NCI-H1930 (cell line): ENCODE results near the gene RAB23.
A peak's percentile ranks its signal among the peaks of the same experiment; 100 is the strongest.

ENCODE experiments used
- DNase-seq, 2 experiments: peaks; one replicate each; lab custom pipeline; 2025; lab: John Stamatoyannopoulos, UW

Gene RAB23

DNA sequence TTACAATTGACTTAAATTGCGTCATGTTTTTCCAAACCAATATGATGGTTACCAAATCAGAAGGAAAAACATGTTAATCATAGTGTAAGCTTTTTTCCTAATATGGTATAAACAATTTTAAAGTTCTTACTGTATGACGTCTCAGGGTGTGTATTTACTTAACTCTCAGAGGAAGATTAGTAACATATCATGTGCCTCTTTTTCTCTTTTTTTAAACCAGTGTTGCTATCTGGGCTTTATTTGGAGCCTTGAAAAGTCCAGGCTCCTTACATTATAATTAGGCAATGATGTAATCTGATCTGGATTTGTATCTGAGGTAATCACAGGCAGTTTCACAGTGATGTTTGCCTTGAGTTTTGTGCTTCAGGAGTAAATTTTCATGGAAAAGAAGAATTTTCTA, 20.4 kb upstream of the RAB23 start:
- no peak for DNase-seq

DNA sequence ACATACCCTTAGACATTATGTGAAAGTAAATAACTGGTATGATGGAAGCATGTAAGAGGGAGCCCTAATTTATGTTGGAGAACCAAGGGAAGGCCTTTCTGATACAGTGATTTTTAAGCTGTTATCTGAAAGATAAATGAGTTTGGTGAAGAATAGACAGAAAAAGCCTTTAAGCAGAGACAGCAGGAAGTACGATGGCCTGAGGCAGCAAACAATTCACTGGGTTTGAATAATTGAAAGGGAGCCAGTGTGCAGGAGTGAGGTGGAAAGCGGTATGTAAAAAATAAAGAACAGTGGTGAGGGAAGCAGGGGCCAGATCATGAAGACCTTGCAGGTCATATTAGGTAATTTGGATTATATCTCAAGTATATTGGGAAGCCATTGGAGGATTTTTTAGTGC, 4.1 kb upstream of the RAB23 start:
- no peak for DNase-seq

DNA sequence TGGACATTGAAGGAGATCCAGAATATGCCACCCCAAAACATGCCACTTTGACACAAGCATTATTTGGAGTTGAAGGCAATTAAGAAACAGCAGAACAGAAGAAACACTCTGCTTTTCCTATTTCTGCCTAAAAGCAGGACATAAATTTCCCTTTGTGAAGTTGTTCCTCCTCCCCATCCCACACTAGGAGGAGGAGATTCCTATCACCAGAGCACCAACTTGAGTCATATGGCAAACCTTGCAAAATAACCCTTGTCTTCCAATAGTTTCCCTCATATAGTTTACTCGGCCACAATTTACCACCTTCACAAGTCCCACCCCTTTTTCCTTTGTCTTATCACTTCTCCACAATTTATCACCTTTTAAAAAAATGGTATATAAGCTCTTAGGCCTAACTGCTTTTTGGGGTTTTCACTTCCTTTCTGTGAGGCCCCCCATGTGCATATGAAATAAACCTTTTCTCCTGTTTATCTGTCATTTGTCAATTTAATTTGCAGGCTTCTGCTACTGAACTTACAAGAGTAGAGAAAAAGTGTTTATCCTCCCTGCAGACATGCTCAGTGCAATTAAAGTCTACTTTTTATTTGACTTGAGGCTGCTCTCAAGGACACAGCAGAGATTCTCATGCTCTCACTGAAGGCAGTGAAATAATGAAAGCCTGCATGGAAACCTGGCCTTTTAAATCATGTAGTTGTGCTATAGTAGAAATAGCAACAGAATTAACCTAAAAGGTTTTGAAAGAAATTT, 2.8 kb upstream of the RAB23 start:
- DNase-seq, result no peak

DNA sequence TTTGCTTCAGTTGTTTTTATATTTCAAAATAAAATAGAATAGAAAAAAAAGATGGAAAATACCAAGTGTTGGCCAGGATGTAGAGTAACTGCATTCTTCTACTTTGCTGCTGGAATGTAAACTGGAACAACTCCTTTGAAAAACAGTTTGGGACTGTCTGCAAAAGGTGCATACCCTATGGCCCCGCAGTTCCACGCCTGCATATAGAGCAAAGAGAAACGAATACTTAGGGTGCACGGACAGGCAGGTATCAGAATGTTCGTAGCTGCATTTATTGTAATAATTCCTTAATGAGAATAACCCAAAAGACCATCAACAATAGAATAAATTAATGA, 603 bp upstream of the RAB23 start:
- DNase-seq, result no peak

DNA sequence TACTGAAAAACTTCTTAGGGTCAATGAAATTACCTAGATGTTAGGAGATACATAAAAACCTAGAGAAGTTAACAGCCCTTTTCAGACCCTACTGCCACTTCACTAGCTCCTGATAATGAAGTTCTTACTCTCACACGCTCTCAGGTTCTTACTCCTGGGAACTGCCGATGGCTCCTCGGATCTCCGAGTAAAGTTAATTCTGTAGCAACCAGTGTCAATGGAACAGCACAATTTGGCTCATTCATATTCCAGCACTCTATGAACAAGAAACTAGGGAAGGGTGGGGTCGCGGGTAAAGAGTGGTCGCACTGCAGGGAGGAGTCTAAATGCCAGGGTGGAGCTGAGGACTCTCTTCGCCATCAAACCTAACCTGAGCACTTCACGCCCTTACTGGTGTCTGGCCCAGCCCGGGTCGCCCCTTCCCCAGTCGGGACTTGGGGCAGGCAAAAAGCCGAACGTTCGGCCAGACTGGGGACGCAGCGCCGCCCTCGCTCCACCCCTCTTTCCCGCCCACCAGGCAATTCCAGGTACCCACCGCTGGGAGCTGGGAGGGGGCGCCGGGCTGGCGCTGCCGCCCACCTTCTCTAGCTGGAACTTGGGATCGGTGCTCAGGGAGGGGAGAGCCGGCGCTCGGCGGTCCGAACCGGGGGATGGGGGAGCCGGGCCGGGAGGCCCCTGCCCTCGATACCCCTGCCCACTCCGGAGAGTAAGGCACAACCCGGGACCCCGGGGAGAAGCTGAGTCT, 744 bp downstream of the RAB23 start:
- DNase-seq, result peak in 1 of 2 experiments; percentile 55

DNA sequence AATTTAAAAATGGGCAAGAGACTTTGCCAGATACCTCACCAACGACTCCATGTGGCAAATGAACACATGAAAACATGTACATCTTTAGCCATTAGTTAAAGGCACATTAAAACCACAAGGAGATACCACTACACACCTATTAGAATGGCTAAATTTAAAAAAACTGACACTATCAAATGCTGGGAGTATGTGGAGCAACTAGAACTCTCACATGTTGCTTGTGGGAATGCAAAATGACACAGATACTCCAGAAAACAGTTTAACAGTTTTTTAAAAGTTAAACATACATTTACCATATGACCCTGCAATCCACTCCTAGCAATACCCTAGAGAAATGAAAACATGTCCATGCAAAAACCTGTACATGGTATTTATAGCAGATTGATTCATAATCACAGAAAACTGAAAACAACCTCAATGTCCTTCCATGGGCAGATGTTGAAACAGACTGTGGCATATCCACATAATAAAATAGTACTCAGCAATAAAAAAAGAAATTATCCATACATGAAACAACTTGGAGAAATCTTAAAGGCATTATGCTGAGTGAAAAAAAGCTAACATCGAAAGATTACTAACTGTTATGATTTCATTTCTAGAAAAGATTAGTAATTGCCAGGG, 1.9 kb downstream of the RAB23 start:
- no peak for DNase-seq

DNA sequence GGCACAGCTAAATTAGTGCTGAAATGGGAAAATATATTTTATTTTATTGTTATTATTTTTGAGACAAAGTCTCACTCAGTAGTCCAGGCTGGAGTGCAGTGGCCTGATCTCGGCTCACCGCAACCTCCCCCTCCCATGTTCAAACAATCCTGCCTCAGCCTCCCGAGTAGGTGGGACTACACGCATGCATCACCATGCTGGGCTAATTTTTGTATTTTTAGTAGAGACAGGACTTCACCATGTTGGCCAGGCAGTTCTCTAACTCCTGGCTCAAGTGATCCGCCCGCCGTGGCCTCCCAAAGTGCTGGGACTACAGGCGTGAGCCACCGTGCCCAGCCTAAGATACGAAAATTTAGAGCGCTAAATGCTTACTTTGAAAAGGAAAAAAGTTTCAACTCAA, 4.8 kb downstream of the RAB23 start:
- DNase-seq, result no peak

DNA sequence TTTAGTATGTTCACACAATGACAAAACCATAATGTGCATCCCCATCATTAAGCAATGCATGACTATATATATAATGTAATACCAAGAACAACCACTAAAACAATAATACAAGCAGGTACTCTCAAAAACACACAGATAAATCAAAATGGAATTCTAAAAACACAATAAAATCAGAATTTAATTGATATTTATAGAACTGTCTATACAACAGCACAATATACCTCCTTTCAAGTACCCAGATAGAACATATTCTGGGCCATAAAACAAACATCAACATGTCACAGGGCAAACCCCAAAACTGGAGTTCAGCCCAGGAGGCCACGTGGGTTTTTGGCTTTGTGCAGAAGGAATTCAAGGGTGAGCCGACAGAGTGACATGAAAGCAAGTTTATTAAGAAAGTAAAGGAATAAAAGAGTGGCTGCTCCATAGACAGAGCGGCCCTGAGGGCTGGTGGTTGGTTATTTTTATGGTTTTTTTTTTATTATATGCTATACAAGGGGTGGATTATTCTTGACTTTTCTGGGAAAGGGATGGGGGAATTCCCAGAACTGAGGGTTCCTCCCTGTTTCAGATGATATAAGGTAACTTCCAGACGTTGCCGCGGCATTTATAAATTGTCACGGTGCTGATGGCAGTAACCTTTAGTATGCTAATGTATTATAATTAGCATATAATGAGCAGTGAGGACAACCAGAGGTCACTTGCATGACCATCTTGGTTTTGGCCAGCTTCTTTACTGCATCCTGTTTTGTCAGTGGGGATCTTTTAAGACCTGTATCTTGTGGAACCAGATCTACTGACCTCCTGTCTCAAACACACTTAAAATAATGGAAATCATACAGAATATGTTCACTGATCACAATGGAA, 5.6 kb downstream of the RAB23 start:
- no peak for DNase-seq

DNA sequence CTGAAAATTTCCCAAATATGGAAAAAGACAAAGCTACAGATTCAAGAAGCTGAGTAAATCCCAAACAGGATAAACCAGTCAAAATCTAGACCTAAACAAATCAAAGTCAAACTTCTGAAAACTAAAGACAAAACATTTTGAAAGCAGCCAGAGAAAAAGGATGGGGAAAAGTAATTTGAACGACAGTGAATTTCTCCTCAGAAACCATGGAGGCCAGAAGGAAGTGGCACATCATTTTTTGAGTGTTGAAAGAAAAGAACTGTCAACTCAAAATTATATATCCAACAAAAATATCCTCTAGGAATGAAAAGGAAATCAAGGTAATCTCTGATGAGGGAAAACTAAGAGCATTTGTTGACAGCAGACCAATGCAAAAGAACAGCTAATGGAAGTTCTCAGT, 6.8 kb downstream of the RAB23 start:
- DNase-seq, result no peak

DNA sequence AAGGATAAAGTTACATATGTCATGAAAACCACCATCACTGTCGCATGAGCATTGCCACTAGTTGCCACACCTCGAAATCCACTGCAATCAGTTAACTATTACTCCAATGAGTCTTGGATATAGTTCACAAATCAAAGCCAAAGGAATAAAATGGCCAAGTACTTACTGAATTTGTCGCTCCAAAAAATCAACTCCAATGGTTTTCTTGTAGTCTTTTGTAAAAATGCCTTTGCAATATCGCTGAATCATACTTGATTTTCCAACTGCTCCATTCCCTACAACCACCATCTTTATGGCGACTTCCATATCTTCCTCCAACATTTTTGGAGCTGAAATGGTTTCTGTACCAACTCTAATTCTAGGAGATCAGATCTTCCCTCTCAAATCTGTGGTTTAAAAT, 12.0 kb downstream of the RAB23 start:
- no peak for DNase-seq

DNA sequence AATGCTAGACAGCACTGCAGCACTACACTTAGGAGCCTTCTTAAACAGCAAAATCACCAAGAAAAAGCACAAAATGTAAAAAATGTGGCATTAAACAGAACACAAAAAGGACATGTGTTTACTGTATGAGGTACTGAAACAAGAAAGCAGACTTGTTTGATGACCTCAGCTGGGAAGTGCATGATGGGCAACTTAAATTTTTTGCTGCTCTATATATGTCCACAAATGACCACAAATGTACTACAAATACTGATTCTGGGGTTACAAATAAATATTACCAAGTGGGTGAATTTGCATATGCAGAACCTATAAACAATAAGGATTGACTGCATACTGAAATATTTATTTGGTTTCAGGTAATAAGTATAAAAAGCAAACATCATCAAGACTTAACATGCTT, 13.1 kb downstream of the RAB23 start:
- DNase-seq, result no peak

DNA sequence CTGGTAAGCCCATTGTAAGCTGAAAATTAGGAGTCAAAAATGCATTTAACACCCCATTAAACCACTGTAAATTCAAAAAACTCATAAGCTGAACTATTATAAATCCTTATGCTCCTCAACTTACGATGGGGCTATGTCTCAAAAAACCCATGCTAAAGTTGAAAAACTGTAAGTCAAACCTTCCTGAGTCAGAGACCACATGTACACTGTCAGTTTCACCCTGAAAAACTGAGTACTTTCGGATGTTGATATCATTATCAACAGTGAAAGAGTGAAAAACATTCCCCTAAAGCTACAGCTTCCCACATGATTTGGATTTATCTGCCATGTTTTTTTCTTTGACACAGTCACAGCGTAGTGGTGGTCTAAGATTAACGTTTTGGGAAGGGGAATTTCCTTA, 14.2 kb downstream of the RAB23 start:
- no peak for DNase-seq

DNA sequence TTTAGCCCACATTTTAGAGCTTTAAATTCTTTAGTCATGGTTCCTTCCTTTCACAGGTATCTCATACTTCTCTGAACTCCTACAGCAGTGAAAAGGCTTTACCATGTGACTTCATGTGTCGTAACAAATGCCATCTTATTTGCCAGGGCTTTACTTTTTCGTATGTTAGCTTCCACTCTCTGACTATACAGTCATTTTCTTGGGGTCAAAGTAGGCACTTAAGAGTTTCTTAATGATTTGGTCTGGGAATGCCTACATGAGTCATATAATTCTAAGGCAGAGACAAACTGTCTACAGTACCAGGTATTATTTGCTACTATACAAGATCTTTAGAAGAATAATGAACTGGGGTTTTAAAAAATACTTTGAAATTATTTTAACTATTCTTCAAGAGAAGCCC, 15.0 kb downstream of the RAB23 start:
- no peak for DNase-seq

DNA sequence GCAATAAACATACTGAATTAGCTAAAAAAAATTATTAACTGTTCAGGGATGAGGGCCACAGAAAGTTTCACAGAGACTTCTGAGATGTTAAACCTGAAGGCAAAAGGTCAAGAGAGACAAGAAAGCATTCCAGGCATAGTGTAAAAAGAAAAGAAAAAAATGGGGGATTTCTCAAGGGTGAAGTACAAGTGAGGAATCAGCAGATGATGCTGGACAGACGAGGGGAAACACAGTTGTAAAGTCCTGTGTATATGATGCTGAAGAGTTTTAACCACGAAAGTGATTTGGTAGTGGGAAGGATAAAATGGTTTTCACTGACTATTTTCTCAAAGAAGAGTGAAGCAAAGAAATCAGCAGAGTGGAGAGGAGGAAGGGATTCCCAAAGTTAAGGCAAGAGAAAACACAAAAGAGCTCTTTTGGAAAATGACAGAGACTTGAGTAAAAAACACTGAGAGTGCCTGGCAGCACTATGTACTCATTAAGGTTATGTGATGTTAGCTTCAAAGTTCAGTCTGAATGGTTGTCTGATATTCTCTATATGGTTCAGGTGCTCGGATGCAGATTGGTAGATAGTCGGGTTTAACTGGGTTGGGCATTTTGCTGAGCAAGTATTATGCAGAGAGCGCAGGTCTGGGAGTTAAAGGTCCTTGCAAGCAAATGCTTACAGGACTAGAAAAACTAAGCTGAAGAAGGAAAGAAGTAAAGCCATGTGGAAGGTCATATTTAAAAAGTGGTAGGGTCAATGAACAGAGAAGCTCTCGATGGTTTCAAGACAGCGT, 16.4 kb downstream of the RAB23 start:
- DNase-seq, result no peak

DNA sequence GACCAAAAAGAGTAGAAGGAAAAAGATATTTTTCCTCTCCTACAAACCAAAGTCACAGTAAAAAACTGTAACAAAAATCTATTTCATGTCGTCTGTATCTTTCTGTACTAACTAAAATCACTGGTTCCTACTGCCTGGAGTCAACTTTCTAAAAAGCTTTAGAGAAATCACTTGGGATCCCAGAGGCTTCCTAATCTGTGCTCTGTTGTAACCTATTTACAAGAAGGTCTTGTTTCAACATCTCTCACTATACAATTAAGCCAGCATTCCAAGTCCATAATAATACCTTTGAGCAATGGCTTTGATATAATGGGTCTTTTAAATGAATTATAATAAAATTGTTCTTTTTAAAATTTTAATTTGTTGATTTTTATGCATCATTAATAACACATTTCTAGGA, 20.4 kb downstream of the RAB23 start:
- no peak for DNase-seq

DNA sequence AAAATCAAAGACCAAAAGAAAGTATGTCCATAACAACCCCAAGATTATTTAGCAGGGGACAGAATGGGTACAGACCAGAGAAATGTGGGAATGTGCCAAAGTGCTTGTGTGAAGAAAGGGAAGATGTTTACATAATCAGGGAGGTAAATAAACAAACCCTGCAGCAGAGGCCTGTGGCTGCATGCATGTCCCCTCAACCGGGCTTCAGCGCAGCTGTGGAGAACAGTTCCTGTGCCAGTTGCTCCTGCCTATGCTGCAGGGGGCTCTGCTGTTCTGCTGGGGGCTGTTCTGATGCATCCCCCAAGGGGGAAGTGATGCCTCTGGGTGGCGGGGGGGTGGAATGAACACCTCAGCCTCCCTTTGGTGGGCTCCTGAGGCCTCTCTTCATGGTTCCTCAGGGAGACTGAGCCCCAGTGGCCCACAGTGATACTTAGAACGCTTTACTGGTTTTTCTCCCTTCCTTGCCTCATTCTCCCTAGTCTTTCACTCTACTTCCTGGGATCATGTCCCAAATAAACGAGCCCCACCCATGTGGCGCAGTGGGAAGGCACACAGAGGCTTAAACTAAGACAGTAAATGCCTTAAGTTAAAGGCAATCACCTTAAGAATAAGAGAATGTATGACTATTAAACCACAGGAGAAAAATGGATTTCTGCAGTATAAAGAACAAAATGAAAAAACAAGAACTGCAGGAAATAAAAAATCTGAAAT, 23.0 kb downstream of the RAB23 start:
- DNase-seq, result no peak

DNA sequence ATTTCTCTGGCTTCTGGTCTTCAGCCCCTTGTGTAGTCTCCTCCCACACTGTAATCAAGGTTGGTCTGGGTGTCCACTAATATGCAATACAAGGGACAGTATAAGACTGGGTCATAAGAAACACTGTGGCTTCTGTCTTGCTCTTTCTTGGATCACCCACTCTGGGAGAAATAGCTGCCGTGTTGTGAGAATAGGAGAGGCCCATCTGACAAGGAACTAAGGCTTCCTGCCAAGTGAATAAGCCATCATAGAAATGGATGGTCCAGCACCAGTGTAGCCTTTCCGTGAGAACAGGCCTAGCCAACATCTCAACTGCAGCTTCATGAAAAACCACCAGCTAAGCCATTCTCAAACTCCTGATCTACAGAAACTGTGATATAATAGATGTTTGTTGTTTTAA, 26.6 kb downstream of the RAB23 start:
- no peak for DNase-seq

DNA sequence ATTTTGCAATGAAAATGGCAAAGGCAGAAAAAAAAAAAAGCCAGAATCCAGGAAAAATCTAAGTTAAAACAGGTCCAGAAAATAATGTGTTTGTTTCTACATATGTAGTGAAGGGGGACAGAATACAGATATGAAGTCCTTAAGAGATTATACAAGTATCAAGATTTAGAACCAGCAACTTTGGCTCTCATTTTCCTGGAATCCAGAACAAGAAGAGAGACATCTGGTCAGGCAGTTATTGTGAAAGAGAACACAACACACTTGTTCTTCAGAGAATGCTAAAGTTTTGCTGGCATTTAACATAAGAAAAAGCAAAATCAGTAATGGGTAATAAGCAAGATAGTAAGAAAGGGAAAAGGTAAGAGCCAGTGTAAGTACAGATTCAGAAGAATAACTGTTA, 28.9 kb downstream of the RAB23 start:
- no peak for DNase-seq

DNA sequence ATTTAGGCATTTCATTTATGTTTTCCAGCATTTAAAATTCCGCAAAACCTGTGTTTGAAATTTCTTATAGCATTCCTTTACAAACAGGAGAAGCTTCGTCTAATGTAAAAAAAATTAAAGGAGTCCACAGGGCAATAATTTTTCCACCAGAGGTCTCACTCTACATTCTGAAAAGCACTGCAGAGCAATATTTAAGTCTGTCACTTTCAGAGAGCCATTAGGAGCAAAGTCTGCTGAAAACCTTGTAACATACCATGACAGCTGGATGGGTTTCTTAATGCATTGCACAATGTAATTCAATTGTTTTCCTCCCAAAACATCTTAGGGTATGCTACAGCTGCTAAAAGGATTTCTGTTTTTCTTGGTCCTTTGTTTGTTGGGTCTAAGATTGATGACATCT, 32.0 kb downstream of the RAB23 start:
- peak in 1 of 2 experiments; percentile 4 for DNase-seq

DNA sequence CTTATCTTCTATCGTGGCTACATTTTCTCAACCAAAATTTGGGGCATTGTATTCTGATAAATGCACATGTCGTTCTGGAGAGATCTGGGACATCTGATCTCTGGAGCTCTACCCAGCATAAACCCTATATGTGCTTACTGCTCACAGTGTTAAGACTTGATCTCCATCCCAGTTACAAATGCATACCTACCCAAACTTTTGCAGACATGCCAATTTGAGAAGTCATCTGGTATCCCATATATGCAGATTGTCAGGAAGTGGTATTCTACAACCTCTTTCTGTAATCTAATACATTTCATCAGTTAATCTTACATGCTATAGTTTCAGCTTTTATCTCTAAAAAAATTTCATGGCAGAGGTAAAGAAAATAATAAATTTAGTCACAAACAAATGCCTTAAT, 38.8 kb downstream of the RAB23 start:
- DNase-seq, result no peak

DNA sequence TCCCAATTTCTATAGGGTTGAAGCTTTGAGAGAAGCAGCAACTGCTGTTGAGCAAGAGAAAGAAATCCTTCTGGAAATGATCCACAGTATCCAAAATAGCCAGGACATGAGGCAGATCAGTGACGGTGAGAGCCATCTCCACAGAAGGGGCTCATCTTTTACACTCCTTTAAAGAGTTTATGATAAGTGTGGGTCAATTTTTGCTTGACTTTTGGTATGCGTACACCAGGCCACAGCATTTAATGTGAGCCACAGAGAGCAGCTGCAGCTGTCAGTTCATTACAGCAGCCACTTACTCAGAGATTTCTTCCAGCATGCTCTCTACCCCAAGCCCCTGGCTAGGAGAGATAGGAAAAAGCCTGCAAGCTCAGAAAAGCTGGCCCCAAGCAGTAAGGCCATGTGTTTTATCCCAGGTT, 40.1 kb downstream of the RAB23 start:
- no peak for DNase-seq
